GM08714 (cell line): ENCODE measurements around the gene ARNT2.

Experiments
- H3K4me3 ChIP-seq: fragments of 200-500 bp; sonication (Bioruptor generic); 2 replicates; pipeline ENCODE4 v1.5.1; 2014; ENCODE audit warnings: mild to moderate bottlenecking, low read length, inconsistent platforms
- ZNF274 ChIP-seq: IDR thresholded peaks from 2 replicates; pipeline ENCODE4 v1.6.1; 2012; ENCODE audit warnings: mild to moderate bottlenecking, low read depth, low read length

ARNT2 gene

DNA sequence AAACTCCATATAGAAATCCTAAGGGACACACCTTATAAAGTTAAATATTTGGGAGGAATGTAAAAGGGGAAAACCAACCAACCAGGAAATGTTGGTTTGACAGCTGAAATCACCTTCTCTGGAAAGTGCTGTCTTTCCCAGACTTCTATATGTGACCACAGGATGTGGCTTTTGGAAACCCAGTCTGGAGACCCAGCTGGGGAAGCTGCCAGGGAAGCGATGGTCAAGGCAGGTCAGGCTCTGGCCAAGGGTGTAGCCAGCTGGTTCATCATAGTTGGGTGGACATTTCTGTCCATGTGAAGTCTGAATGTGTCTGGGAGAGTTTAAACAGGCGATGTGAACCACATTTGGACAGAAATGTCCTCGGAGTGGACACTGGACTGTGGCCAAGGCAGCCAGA, 73.9 kb downstream of the ARNT2 start:
- no peak for TF ChIP-seq ZNF274
- H3K4me3 ChIP-seq = no peak overlapping the region

- no peak overlapping the region for H3K4me3 ChIP-seq
- TF ChIP-seq ZNF274 = no peak
These were observed 75.0 kb downstream of the ARNT2 start for GRCh38 chr15:80479191-80479590.

DNA sequence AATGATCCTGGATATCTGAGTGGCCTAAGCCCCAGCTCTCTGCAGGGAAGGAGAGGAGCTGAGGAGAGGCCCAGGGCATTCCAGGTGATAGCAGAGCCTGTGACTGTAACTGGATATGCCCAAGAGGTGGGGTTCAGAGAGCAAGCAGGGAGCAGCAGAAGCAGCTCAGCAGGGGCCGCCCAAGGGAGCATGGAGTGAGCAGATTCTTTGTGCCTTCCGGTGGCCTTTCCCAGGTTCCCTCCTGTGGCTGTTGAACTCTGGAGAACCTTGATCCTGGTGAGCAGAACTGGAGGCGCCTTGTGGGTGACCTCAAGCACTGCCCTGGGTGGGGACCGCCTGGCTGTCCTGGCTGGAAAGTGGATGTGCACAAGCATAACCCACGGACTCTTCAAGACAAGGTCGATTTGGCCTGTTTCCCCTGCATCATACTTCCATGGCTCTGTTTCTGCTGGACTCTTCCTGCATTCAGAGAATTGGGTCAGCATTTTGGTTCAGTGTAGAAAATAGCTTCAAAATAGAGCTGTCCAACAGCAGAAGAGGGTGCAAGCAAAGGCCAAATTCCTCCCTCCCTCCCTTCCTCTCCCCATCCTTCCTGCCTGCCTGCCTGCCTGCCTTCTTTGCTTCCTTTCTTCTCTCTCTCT, 76.1 kb downstream of the ARNT2 start:
- H3K4me3 ChIP-seq = no peak overlapping the region
- no peak for TF ChIP-seq ZNF274

- TF ChIP-seq ZNF274 = no peak
- no peak overlapping the region for H3K4me3 ChIP-seq
These were observed 76.7 kb downstream of the ARNT2 start for GRCh38 chr15:80480909-80481308.

- TF ChIP-seq ZNF274 = no peak
- H3K4me3 ChIP-seq = no peak overlapping the region
These were observed 78.5 kb downstream of the ARNT2 start for GRCh38 chr15:80482696-80483095.

DNA sequence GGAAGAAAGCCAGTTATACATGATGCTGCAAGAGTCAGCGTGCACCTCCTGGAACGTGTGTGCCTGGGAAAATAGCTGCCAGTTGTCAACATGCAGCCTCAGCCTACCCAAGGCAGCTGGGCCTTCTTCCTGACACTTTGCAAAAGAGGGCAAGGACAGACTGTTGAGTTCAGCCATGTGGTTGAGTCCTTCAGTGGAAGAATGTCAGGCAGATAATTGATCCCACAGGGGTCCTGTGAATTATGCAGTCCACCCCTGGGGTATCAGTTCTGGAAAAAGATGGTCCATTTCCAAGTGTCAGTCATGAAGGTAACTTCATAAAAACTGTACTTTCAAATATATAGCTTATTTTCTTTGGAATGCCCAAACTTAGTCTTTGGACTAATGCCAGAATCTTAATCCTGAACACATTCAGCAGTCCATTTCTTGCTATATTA, 79.6 kb downstream of the ARNT2 start:
- H3K4me3 ChIP-seq = no peak overlapping the region
- no peak for TF ChIP-seq ZNF274

DNA sequence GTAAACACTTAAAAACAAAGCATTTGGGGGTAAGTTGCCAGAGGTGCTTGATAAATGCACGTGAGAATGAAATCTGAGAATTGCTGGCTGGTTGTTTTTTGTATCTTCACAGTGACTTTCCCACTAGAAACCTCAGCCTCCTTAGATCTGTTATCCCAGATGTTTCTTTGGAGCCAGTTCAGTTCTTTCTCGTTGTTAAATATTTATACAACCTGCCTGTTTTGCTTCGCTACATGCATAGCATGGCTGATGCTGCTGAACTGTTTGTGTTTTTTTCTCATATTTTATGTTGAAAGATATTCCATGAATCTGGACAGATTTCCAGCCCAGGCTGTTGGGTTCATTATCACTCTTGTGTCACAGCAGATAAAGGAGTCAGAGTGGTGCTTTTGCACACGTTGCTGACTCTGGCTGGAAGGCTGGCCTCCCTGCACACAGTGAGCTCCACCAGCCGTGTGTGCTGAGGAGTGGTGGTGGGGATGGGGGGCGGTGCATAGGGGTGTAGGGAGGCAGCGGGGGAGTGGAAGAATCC, 80.2 kb downstream of the ARNT2 start:
- no peak for TF ChIP-seq ZNF274
- no peak overlapping the region for H3K4me3 ChIP-seq

DNA sequence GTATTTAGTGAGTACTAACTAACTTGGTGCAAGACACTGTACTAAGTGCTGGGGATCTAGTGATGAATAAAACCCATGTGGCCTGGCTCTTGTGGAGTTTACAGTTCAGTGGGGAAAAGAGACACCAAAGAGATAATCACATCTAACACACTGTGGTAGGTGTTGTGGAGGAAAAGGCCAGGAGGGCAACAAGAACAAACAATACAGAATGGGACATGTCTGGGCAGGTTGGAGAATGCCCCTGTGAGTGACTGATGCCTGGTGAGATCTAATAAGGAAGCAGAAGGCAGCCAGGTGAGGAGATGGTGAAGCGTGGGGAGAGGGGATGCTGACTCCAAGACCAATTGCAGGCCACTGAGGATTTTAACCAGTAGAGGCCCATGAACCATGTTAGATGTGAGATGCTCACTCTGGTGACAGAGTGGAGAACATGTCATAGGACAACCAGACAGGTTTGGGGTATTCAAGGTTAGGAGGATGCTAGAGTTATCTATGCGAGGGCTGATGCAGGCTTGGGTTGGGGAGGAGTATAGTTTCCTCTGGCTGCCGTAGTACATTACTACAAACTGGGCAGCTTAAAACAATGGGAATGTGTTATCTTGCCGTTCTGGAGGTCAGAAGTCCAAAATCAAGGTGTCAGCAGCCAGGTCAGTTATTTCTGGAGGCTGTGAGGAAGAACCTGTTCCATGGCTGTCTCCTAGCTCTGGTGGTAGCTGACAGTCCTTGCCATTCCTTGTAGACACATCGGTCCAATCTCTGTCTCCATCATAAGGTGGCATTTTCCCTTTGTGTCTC, 81.4 kb downstream of the ARNT2 start:
- TF ChIP-seq ZNF274 = no peak

DNA sequence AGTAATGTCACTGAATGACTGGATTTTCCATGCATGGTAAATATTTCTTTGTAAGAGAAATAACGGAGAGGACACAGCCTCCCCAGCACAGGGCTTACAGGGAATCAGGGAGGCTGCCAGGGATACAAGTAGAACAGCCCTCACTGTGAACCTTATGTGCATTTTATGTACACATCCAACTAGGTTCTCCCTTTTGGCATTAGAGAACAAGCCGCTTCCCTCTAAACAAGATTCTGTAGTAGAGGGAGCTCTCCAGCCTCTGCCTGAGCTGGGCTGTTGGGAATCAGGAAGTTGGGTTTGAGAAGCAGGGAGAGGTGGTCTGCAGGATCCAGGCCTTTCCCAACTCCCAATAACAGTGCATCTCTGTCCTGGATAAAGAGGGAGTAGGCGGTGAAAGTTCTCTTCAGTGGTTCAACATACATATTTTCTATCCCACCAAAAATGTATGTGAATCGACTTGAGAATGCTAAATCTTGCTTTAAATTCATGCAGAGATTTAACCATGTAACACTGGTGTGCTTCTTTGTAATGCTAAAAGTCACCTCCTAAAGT, 83.7 kb downstream of the ARNT2 start:
- no peak for TF ChIP-seq ZNF274
- H3K4me3 ChIP-seq = no peak overlapping the region

More for the DNA sequence above, 81.4 kb downstream of the ARNT2 start:
- H3K4me3 ChIP-seq = no peak overlapping the region

DNA sequence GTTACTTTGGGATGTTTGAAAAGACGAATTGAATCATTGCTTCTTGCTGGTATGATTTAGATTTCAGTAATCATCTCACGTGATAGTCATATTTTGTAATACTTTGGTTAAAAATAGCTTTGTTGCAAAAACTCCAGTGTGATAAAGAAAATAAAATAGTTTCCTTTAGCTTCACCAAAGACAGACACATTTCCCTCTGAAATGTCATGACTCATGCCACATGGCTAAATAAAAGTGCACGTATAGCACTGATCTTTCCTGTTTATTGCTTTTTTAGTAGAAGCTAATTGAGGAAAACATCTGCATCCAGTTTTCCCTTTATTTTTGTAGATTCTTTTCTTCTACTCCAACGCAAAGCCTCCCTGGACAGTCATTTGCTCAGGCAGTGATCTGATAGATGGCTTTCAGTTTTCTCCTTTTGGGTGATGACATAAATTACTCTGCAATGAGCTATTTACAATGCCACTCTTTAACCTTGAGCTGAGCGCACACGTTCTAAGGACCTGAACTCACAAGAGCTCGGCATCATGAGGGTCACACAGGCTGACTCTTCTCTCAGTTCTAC, 84.9 kb downstream of the ARNT2 start:
- no peak overlapping the region for H3K4me3 ChIP-seq
- TF ChIP-seq ZNF274 = no peak

DNA sequence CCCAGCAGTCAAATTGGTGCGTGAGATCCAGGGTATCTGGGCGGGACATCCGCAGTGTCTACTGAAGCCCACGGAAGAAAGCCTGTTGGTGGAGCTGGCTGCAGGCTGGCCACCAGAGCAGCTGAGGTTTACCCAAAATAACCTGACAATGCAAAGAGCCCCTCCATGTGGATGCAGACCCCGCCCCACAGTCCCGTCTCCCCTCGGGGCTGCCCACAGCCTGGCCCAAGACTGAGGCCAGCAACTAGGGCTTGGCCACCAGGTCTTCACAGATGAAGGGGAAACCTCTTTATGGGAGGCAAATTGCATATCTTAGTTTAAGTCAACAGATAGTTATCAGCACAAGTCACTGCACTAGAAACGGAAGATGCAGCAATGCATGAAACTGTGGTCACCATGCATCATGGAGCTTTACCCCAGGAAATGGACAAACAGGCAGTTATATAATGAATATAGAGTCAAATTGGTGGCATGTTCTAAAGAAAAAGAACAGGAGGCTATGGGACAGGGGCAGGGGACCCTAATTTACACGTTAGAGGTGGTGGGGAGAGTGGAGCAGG, 86.3 kb downstream of the ARNT2 start:
- no peak for TF ChIP-seq ZNF274
- H3K4me3 ChIP-seq = no peak overlapping the region

DNA sequence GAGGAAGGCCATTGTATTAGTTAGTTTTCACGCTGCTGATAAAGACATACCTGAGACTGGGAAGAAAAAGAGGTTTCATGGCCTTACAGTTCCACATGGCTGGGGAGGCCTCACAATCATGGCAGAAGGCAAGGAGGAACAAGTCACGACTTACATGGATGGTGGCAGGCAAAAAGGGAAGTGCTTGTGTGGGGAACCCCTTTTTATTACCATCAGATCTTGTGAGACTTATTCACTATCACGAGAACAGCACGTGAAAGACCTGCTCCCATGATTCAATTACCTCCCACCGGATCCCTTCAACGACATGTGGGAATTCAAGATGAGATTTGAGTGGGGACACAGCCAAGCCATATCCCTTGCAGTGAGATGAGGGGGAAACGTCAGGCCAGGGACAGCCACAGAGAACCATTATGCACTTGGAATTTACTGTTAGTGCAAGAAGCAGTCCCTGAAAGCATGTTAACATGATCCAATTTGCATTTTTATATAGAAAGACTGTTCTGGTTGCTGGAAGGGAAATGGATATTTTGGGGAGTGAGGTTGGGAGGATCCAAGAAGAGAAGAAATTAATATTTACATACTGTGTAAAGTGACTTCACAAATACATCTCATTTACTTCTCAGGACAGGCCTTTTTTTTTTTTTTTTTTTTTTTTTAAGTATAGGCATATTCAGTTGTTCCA, 87.1 kb downstream of the ARNT2 start:
- no peak overlapping the region for H3K4me3 ChIP-seq
- no peak for TF ChIP-seq ZNF274

GRCh38 chr15:80492409-80492808, 88.2 kb downstream of the ARNT2 start:
- no peak for TF ChIP-seq ZNF274
- no peak overlapping the region for H3K4me3 ChIP-seq

DNA sequence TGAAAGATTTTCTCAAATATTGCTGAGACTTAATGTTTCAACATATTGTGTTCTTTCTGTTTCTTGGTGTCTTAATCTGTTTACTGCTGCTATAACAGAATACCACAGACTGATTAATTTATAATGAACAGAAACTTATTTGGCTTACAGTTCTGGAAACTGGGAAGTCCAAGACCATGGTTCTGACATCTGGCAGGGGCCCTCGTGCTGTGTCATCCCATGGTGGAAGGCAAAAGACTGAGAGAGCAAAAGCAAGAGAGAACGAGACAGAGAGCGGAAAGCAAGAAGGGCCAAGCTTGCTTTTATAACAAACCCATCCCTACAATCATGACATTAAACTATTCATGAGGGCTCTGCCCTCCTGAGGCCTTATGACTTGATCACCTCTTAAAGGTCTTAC, 88.7 kb downstream of the ARNT2 start:
- H3K4me3 ChIP-seq = no peak overlapping the region
- TF ChIP-seq ZNF274 = no peak
